Ishikawa (cell line): ENCODE measurements around the gene SLC7A7.

Experiments
- EP300 ChIP-seq: IDR thresholded peaks from 2 replicates; pipeline ENCODE4 v1.6.1; 2012; ENCODE audit warnings: borderline replicate concordance
- TAF1 ChIP-seq: IDR thresholded peaks from 2 replicates; pipeline ENCODE4 v1.6.1; 2012; ENCODE audit warnings: low read depth, mild to moderate bottlenecking

DNA sequence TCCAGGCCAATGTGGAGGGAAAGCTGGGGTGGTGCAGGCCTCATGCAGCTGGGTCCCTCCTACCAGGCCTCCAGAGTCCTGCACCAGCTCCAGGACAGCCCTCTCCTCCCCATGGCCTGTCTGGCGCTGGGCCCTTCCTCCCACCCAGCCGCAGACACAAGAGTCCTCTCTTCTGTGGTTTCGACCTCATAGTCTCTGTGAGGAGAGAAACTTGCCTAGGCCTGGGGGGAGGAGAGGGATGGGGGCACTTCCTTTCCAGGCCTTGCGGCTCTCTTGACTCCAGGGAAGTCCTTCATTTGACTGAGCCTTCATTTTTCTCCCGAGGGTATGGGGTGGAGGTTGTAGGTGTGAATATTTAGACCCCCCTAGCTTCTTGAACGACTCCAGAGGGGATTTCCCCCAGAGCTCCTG lies 23.4 kb upstream of the SLC7A7 start:
- no peak for TF ChIP-seq EP300
- TF ChIP-seq TAF1, result no peak
